Heart left ventricle (tissue), 13 donors: ENCODE results near the gene PRKCA.

ENCODE experiments used
- CTCF ChIP-seq, 12 donors: fragments of 200-600 bp; sonication (generic) in 4 of 12; IDR thresholded peaks; one replicate each; pipeline versions ENCODE4 v1.5.0 to v1.8.0; 2018 to 2022; ENCODE audit warnings: antibody characterized with exemption in 12 of 12, mild to moderate bottlenecking in 5 of 12
- POLR2A ChIP-seq, 2 donors: fragments of 450-650 bp; IDR thresholded peaks; one replicate each; pipeline ENCODE4 v1.6.1; 2017; ENCODE audit warnings: antibody characterized with exemption in 2 of 2, mild to moderate bottlenecking in 2 of 2, moderate library complexity in 2 of 2
- donor health status: ischemic (EF 13 %, LVEDD 7.1; RV severe dilation, severe dysfunction).
- donor health status: DM: no; HTN: yes; CAD: no.
- donor health status: DM: no; HTN: no; CAD: no.
- donor health status: ischemic (EF 25% LVEDD 6.9; RV normal size, moderate dysfunction).
- donor health status: ischemic (EF 25% LVEDD 5.7; RV mildly dilated, moderate dysfunction).
- donor health status: ischemic (EF 35%, LVEDD 5.7; RV mildly dilated, moderate dysfunction).
- donor health status: nonischemic (EF 11% LVEDD 7.7; RV severe dilation, severe dysfunction).
- donor health status: DM: yes; HTN: yes; CAD: no.
- donor health status: PGD.
- donor health status: ischemic (EF 29% LVEDD 5.4; RV normal size, mild dysfunction).
- donor health status: nonischemic (EF 23%, LVEDD 6.1; RV moderate dilation, normal function).

- TF ChIP-seq CTCF (IDR thresholded peaks at IDR 0.05) (no peak), POLR2A (IDR thresholded peaks at IDR 0.05) (no peak)
Measured at GRCh38 chr17:66686601-66687000, 384.2 kb downstream of the PRKCA start.
